Breast epithelium (tissue), 4 donors: ENCODE results near the gene DOCK11. TPM values are rescaled to one million over a fixed set of nuclear protein-coding genes. Genes with fewer than 3 reads are reported as not detected.

Source experiments
- DNase-seq, 2 donors: peaks; one replicate each; pipeline ENCODE4 v3.0.0-alpha.2; 2019; ENCODE audit warnings: low spot score in 2 of 2
- H3K27ac ChIP-seq, 2 donors: fragments of 200-600 bp; sonication (generic) in 1 of 2; one replicate each; pipeline ENCODE4 v1.5.1; 2016 to 2019; ENCODE audit warnings: mild to moderate bottlenecking in 1 of 2
- H3K27me3 ChIP-seq, 2 donors: fragments of 200-600 bp; sonication (generic) in 1 of 2; one replicate each; pipeline versions ENCODE4 v1.5.1 to v1.6.0; 2017 to 2019; ENCODE audit warnings: control low read depth in 1 of 2, mild to moderate bottlenecking in 1 of 2
- H3K36me3 ChIP-seq: fragments of 200-600 bp; one replicate; pipeline ENCODE4 v1.5.1; 2019
- H3K4me1 ChIP-seq, 2 donors: fragments of 200-600 bp; sonication (generic); one replicate each; pipeline ENCODE4 v1.5.1; 2016 to 2019; ENCODE audit warnings: control low read depth in 1 of 2
- H3K4me3 ChIP-seq, 3 donors: fragments of 200-600 bp; sonication (generic); 1 replicate in 2 of 3; 2 replicates in 1 of 3; pipeline ENCODE4 v1.5.1; 2016 to 2019; ENCODE audit warnings: mild to moderate bottlenecking in 3 of 3, moderate library complexity in 2 of 3
- H3K9me3 ChIP-seq, 2 donors: fragments of 200-600 bp; sonication (generic) in 1 of 2; one replicate each; pipeline ENCODE4 v1.5.1; 2016 to 2019; ENCODE audit warnings: control low read depth in 1 of 2
- CTCF ChIP-seq, 3 donors: fragments of 450-650 bp; IDR thresholded peaks; one replicate each; pipeline ENCODE4 v1.5.1; 2016 to 2017; ENCODE audit warnings: antibody characterized with exemption in 3 of 3, mild to moderate bottlenecking in 3 of 3, moderate library complexity in 3 of 3
- POLR2A ChIP-seq: fragments of 450-650 bp; IDR thresholded peaks from one replicate; pipeline ENCODE4 v1.6.1; 2016; ENCODE audit warnings: antibody characterized with exemption, mild to moderate bottlenecking, moderate library complexity
- POLR2AphosphoS5 ChIP-seq, 3 donors: sonication (generic); formaldehyde crosslinking; IDR thresholded peaks; one replicate each; pipeline ENCODE4 v1.6.1; 2017; ENCODE audit warnings: antibody characterized with exemption in 3 of 3
- intact Hi-C: fragments of 100-400 bp; cut with DNase I; formaldehyde crosslinking; loops from one replicate; pipeline ENCODE4 v1.15.1; 2023; ENCODE audit warnings: low total_unique reads
- total RNA-seq, 3 donors: library from RNA; depleted of rRNA; stranded (reverse); fragments of >200 nt; gene quantifications; one replicate each; pipeline ENCODE4 v1.1.0, GENCODE V29; 2016

The DOCK11 gene
- total RNA-seq, 3 donors from 2014 or later, result 25.3 to 138 (median 26.9) TPM

GRCh38 chrX:118652717-118653116, 157.1 kb downstream of the DOCK11 start:
- peaks cover 0 to 13% of the 10 kb centered on the region in 2 donors for H3K27me3 ChIP-seq
- TF ChIP-seq POLR2AphosphoS5 (IDR thresholded peaks at IDR 0.05) (no peak), CTCF (IDR thresholded peaks at IDR 0.05) (no peak), POLR2A (no peak)
- H3K4me1 ChIP-seq, result no peaks in the 10 kb centered on the region
- no peak for DNase-seq
- H3K36me3 ChIP-seq, result no peaks in the 10 kb centered on the region
- intact Hi-C loops, result no loop called here
- H3K27ac ChIP-seq, result no peak overlapping the region
- no peaks in the 10 kb centered on the region for H3K9me3 ChIP-seq
- no peak overlapping the region for H3K4me3 ChIP-seq

- no peaks in the 10 kb centered on the region for H3K9me3 ChIP-seq
- H3K4me1 ChIP-seq, result no peaks in the 10 kb centered on the region
- no peaks in the 10 kb centered on the region for H3K36me3 ChIP-seq
- intact Hi-C loops, result no loop called here
- no peak overlapping the region for H3K27ac ChIP-seq
- no peak for TF ChIP-seq POLR2AphosphoS5 (IDR thresholded peaks at IDR 0.05)
- no peak for TF ChIP-seq CTCF (IDR thresholded peaks at IDR 0.05)
- peaks cover 0 to 21% of the 10 kb centered on the region in 2 donors for H3K27me3 ChIP-seq
- no peak for DNase-seq
- H3K4me3 ChIP-seq, result no peak overlapping the region
Observed at GRCh38 chrX:118654331-118654730, 158.7 kb downstream of the DOCK11 start.

GRCh38 chrX:118655561-118656246, 160.1 kb downstream of the DOCK11 start:
- intact Hi-C loops, result no loop called here
- H3K9me3 ChIP-seq, result no peaks in the 10 kb centered on the region
- no peak overlapping the region for H3K4me3 ChIP-seq
- DNase-seq, result no peak
- H3K27me3 ChIP-seq, result peaks cover 0 to 24% of the 10 kb centered on the region in 2 donors
- H3K27ac ChIP-seq, result no peak overlapping the region
- H3K4me1 ChIP-seq, result no peaks in the 10 kb centered on the region
- no peaks in the 10 kb centered on the region for H3K36me3 ChIP-seq
- no peak for TF ChIP-seq POLR2AphosphoS5 (IDR thresholded peaks at IDR 0.05)
- no peak for TF ChIP-seq CTCF (IDR thresholded peaks at IDR 0.05)
- TF ChIP-seq POLR2A, result no peak

GRCh38 chrX:118657413-118657812, 161.8 kb downstream of the DOCK11 start:
- H3K27ac ChIP-seq, result no peak overlapping the region
- H3K9me3 ChIP-seq, result no peaks in the 10 kb centered on the region
- H3K27me3 ChIP-seq, result peaks cover 0 to 22% of the 10 kb centered on the region in 2 donors
- no peak overlapping the region for H3K4me3 ChIP-seq
- H3K36me3 ChIP-seq, result no peaks in the 10 kb centered on the region
- TF ChIP-seq CTCF (IDR thresholded peaks at IDR 0.05) (no peak), POLR2A (no peak), POLR2AphosphoS5 (IDR thresholded peaks at IDR 0.05) (no peak)
- intact Hi-C loops, result no loop called here
- DNase-seq, result no peak
- H3K4me1 ChIP-seq, result no peaks in the 10 kb centered on the region

GRCh38 chrX:118660085-118660484, 164.5 kb downstream of the DOCK11 start:
- no peak for DNase-seq
- peaks cover 0 to 12% of the 10 kb centered on the region in 2 donors for H3K27me3 ChIP-seq
- H3K36me3 ChIP-seq, result no peaks in the 10 kb centered on the region
- no peak overlapping the region for H3K4me3 ChIP-seq
- TF ChIP-seq CTCF (IDR thresholded peaks at IDR 0.05) (no peak), POLR2AphosphoS5 (IDR thresholded peaks at IDR 0.05) (no peak)
- no peaks in the 10 kb centered on the region for H3K4me1 ChIP-seq
- no peaks in the 10 kb centered on the region for H3K9me3 ChIP-seq
- intact Hi-C loops, result no loop called here
- H3K27ac ChIP-seq, result no peak overlapping the region
